UCSD-AML1 (cell line): ENCODE measurements around the gene KIRREL3.

ENCODE experiments used
- DNase-seq: peaks from one replicate; lab custom pipeline; 2025; ENCODE audit not compliant: unreplicated experiment; lab: John Stamatoyannopoulos, UW

Gene KIRREL3

DNA sequence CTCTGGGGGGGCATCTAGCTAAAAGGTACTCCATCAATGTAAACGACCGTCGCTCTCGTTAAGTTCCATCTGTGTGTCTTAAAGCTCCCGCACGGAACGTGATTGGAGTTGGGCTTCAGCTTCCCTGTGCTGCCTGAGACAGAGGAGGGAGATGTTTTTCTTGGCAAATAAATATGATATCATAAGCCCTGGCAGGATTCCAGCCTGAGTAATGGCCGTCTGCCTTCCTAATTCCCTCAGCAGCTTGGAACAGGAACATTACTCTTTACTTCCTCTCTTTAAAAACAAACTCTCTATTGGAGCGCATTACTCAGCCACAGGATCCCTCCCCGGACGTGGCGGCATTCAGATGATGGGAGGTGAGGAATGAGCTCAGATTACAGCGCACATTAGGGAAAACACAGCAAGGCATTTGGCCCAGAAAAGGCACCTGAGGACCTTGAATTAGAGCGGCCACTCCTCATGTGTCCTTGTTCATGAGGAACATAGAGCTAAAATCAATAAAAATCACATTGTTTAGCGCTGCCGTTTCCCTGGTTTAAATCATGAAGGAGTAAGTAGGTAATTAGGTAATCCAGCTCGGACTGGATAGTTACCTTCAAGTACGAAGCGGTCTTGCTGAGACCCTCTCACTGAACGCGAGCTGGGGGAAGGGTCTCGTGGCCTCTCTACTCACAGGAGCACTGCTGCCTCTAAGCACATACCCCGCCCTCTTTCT, 414.6 kb downstream of the KIRREL3 start:
- peak; percentile 15 for DNase-seq

GRCh38 chr11:126585388-126585773, 415.2 kb downstream of the KIRREL3 start:
- no peak for DNase-seq

GRCh38 chr11:126583594-126584427, 416.8 kb downstream of the KIRREL3 start:
- DNase-seq: no peak

DNA sequence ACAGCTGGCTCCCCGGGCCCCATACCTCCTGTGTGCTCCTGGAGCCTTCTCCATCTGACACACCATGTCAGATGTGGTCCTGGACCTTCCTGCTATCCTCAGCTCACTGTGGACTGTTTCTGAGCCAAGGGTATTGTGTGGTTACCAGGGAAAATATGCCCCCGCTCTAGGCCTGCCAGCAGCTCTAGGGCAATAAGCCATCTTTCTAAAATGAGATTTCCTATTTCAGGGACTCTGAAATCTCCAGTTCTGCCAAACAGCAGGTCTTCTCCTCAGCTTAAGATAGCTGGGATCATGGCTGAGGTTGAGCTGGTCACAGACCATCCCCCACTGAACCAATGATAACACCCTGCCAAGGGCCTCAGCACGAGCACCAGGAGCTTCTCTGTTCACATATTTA, 417.5 kb downstream of the KIRREL3 start:
- no peak for DNase-seq

GRCh38 chr11:126581871-126582648, 418.5 kb downstream of the KIRREL3 start:
- DNase-seq: no peak

GRCh38 chr11:126578426-126578825, 422.1 kb downstream of the KIRREL3 start:
- DNase-seq: no peak

DNA sequence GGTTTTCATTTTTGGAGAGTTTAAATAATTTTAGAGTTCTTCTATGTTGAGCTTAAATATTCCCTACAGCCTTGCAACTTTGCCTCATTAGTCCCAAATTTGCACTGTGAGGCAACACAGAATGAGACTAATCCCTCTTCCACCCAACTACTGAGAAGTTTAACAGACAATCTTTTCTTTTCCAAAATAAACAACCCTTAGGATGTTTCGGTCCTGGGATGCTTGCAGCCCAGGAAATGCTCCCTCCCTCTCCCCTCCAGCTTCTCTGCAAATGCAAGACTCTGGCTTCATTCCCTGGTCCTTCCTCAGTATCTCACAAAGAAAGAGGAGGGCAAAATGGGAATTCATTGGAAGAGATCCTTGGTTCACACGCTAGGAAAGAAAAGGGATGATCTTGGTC, 422.5 kb downstream of the KIRREL3 start:
- no peak for DNase-seq

DNA sequence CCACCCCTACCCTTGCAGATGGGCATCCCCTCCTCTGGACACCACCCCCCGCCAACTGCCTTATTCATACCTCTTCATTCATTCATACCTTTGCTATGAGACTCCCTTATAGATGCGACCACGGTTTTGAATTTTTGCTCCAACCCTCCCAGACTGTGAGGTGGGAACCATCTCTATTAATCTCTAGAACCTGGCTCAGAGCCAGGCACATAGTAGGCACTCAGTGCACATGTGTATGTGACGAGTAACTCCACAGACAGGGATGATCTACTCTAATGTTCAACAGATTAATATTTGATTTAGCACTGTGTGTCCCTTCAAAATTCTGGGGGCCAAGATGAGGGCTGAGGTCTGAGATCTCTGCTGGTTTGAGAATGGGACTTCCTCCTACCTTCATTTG, 424.7 kb downstream of the KIRREL3 start:
- DNase-seq: no peak

DNA sequence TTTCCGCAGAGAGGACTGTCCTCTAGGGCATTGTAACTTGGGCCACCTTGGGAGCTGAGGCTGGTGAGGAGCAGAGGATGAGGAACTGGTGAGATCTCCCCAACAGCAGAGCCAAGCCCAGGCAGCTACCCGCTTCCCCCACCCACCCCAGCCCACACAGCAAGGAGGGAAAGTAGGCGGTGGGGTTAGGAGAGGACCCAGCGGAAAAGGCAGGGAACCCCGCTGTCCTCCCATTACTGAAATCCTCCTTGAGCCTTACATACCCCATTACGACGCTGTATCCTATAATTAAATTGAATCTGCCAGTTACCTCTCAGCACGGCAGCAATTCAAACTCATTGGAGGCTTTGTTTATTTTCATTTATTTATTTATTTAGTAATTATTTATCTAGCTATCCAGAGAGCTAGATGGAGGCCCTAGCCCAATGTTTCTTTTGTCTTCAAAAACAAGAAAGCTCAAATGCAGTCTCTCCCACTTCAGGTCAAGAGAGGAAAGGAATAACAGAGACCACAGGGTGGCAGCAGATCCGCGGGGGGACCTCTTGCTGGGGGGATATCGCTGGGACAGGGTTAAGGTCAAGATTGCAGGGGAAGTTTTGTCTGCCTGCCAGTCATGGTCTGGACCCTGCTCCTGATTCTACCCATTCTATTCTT, 427.1 kb downstream of the KIRREL3 start:
- DNase-seq: no peak

GRCh38 chr11:126570489-126570888, 430.1 kb downstream of the KIRREL3 start:
- no peak for DNase-seq

- no peak for DNase-seq
These were observed 433.2 kb downstream of the KIRREL3 start for GRCh38 chr11:126567419-126567818.

- no peak for DNase-seq
These were observed 436.0 kb downstream of the KIRREL3 start for GRCh38 chr11:126564566-126564965.

DNA sequence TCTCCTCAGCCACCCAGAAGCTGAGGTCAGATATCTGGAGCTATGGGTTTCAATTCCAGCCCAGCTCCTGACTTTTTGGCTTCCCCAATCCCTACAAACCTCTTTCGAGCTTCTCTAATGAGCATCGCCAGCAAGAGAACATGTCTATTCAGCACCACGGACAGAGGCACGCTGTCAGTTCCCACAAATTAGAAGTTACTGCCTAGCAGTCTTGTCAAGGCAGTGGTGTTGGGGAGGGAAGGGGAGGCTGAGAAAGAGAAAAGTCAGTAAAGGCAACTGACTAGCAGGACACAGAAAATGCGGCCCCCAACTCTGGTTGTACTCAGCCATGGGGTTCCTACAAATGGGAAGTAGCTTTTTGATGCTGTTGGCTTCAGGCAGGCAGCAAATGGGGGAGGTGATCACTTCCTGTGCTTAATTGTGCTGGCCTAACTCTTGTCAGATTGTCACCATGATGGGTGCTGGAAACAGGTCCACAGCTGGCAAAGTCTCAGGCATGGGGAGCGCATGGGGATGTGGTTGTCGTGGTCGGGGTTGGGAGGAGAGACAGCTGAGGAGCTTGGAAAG, 439.2 kb downstream of the KIRREL3 start:
- peak; percentile 38 for DNase-seq

DNA sequence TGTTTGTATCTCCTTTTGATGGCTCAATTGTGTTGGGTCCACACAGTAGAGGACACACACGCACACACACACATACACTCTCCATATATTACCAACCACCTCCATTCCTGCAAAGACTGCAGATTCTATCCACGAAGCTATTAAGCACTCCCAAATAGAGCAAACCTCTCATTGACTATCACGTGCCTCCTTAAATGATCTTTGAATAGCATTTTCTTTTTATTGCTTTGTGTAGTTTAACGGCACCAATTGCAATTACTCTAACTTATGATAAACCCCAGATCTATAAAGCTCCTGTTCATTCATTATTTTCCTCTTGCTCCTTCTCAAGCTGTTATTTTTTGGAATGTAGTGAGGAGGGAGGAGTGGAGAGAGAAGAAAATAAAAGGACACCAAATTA, 440.3 kb downstream of the KIRREL3 start:
- no peak for DNase-seq

DNA sequence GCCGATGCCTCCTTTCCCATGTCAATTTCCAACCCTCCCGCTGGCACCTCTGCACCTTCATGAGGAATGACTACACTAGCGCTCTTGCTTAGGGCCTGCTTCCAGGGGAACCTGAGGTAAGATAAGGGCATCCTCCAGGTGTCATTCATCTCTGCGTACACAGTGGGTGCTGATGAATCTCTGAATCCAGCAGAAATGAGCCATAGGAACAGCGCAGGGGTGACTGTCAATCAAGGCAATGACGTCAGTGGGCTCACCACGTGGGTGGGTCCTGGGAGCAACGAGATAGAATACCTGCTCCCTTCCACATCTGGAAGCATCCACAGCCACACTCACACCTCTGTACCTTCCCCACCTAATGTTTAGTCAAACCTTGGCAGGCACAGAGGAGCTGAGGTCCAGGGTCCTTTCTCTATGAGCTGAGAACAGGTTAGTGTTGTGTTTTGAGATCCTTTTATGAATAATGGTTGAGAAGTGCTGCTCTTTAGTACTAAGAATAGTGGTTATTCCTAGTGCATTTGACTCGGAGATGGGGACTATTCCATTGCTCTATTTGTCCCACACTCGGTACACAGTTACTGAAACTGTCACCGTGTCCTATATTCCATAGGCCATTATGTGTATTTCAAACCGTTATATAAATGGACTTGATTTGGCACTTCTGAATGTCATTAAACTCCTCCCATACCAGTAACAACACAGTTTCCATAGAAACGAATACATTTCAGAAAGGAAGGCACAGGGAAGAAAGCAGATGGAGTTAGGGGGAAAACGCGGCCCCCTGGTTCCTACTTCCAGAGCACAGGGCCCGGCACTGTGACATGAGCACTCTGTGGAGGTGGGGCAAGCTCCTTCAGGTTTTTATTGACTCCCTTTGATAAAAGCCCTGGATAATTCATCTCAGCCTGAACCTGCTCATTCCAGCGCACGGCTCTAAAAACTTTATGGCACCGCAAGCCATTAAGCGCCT, 451.7 kb downstream of the KIRREL3 start:
- no peak for DNase-seq

- no peak for DNase-seq
These were observed 452.9 kb downstream of the KIRREL3 start for GRCh38 chr11:126547691-126548090.

DNA sequence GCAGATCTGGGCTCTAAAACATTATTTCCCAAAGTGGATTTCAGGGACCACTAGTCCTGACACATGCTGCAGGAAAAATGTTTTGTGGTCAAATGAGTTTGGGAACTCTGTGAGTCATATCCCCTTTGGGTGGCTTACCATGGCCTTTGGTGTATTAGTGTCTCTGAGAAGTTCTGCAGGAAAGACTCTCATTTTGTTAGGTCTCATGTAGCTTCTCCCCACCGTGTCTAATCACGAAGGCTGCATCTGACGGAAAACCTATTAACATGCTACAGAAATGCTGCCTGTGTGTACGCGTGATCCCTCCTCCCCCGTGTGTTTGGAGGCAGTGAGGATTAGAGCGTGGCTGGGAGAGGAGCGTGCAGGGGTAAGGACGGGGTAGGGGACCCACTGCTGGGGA, 453.4 kb downstream of the KIRREL3 start:
- DNase-seq: no peak

DNA sequence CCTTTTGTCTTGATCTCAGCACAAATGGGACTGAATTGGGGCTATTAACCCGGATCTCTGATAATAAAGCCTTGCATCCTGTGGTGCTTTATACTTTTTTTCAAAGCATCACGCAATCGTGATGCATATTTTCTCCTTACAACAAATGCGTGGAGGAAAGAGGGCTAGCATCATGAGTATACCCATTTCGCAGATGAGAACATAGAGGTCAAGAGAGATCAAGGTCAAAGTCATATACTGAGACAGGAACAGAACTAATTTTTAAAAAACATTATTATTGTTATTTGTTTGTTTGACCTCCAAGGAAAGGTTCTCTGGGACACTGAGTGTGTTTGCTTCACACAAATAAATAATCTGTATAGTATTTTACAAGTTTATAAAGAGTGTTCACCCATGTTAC, 453.9 kb downstream of the KIRREL3 start:
- DNase-seq: no peak

GRCh38 chr11:126546191-126546590, 454.4 kb downstream of the KIRREL3 start:
- DNase-seq: no peak
